ENCODE measurements around the gene WDR72. TPM values are rescaled to one million over a fixed set of nuclear protein-coding genes. Genes with fewer than 3 reads are reported as not detected.

The WDR72 gene
- total and polyA plus RNA-seq, 2 of the 8 experiments (the other 6 are each of a cell fraction or from before 2014, with no cell fraction given): 1.2 to 1.9 TPM

- no peaks in the 10 kb centered on the region for H3K27me3 ChIP-seq (replicated peaks in 1 of 4; ENCODE audit: control insufficient read depth in 3 of 4, extremely low read depth in 1 of 4, insufficient read depth in 3 of 4, low read length in 3 of 4)
- H3K4ac ChIP-seq (replicated peaks; ENCODE audit: insufficient read length, low read depth, low read length): no peak overlapping the region
- no peak overlapping the region for H2BK12ac ChIP-seq (ENCODE audit: low read depth, low read length)
- no peak overlapping the region for H3K56ac ChIP-seq (replicated peaks; ENCODE audit: insufficient read length, low read depth, low read length)
- DNase-seq (ENCODE audit: low read depth in 1 of 2, low spot score in 2 of 2): no peak
- ChIA-PET CTCF (ENCODE audit: partially characterized antibody) (interaction anchor here (0.6 to 1.4 kb wide), 7 partner anchors 20 to 1272 kb away, joined by 3 to 4 read pairs (median 3); no protein-coding TSS in a partner anchor), POLR2A (ENCODE audit: partially characterized antibody) (no interaction called here)
- H2BK15ac ChIP-seq (ENCODE audit: low read length): no peak overlapping the region
- no peak for TF ChIP-seq EGR1 (IDR thresholded peaks at IDR 0.05; ENCODE audit: borderline replicate concordance, low read depth, low read length)
- no peak for TF ChIP-seq EP300 (IDR thresholded peaks at IDR 0.05; ENCODE audit: borderline replicate concordance in 1 of 2, low read depth in 2 of 2, low read length in 2 of 2)
- TF ChIP-seq CBX8 (IDR thresholded peaks at IDR 0.05; ENCODE audit: borderline replicate concordance, low read depth, low read length): no peak
- no peak for TF ChIP-seq YY1 (IDR thresholded peaks at IDR 0.05; ENCODE audit: low read depth, low read length)
- TF ChIP-seq JUN (IDR thresholded peaks at IDR 0.05; ENCODE audit: low read depth, low read length): no peak
- TF ChIP-seq RFX5 (IDR thresholded peaks at IDR 0.05; ENCODE audit: borderline replicate concordance, low read depth, low read length): no peak
- no peak for TF ChIP-seq CREB1 (IDR thresholded peaks at IDR 0.05)
- no peak for TF ChIP-seq TAF1 (IDR thresholded peaks at IDR 0.05; ENCODE audit: low read depth, low read length)
- TF ChIP-seq SUZ12 (IDR thresholded peaks at IDR 0.05; ENCODE audit: low read length): no peak
- 75% methylated on average over 1 of the region's 1 CpG; no CpG with 5 or more reads in 1 of the 2 experiments for WGBS, 2 experiments (ENCODE audit: extremely low coverage in 1 of 2, insufficient coverage in 1 of 2, insufficient read length in 1 of 2, insufficient replicate concordance in 2 of 2, low coverage in 1 of 2, low lambda C conversion rate in 2 of 2, missing lambda C conversion rate in 1 of 2)
- H4K20me1 ChIP-seq (replicated peaks in 1 of 2; ENCODE audit: control insufficient read depth in 1 of 2, insufficient read depth in 2 of 2, low read length in 2 of 2): no peaks in the 10 kb centered on the region
- no peak overlapping the region for H4K5ac ChIP-seq (ENCODE audit: insufficient read length, low read depth, low read length)
- FAIRE-seq: no peak
- H3K27ac ChIP-seq (ENCODE audit: low read depth, low read length): no peak overlapping the region
- no peaks in the 10 kb centered on the region for H3K36me3 ChIP-seq (ENCODE audit: control insufficient read depth in 2 of 4, insufficient read depth in 4 of 4, low read length in 3 of 4)
- no peak overlapping the region for H4K91ac ChIP-seq (replicated peaks; ENCODE audit: insufficient read length, low read length)
- no peak overlapping the region for H3K18ac ChIP-seq (ENCODE audit: extremely low read depth, low read length)
- no peak overlapping the region for H2BK120ac ChIP-seq (replicated peaks; ENCODE audit: low read depth, low read length)
- H4K8ac ChIP-seq (ENCODE audit: extremely low read depth, insufficient read depth, low read length): no peak overlapping the region
- no peak overlapping the region for H2BK20ac ChIP-seq (ENCODE audit: low read length)
- no peak overlapping the region for H3K9ac ChIP-seq (replicated peaks in 1 of 4; ENCODE audit: extremely low read depth in 1 of 4, low read depth in 3 of 4, low read length in 3 of 4)
- H2AFZ ChIP-seq (ENCODE audit: low read length): no peak overlapping the region
- no peaks in the 10 kb centered on the region for H3K79me1 ChIP-seq (ENCODE audit: low read depth, low read length)
- no peak overlapping the region for H3K23ac ChIP-seq (ENCODE audit: insufficient read length)
- no peak overlapping the region for H2BK5ac ChIP-seq (ENCODE audit: low read depth, low read length)
- no peaks in the 10 kb centered on the region for H3K4me1 ChIP-seq (replicated peaks in 1 of 4; ENCODE audit: control insufficient read depth in 3 of 4, insufficient read depth in 4 of 4, low read length in 3 of 4)
- H2AK5ac ChIP-seq (ENCODE audit: low read depth, low read length): no peak overlapping the region
- no peak overlapping the region for H3K14ac ChIP-seq (ENCODE audit: insufficient read length)
- H3K79me2 ChIP-seq (ENCODE audit: control insufficient read depth in 1 of 2, insufficient read depth in 2 of 2, low read length in 2 of 2): no peaks in the 10 kb centered on the region
- no peak overlapping the region for H3K4me2 ChIP-seq (ENCODE audit: insufficient read depth in 1 of 2, low read depth in 2 of 2, low read length in 2 of 2)
- no peaks in the 10 kb centered on the region for H3K9me3 ChIP-seq (ENCODE audit: insufficient read depth in 2 of 2, low read depth in 1 of 2, low read length in 1 of 2)
- H3K23me2 ChIP-seq (ENCODE audit: low read depth, low read length): no peaks in the 10 kb centered on the region
- H3K4me3 ChIP-seq (ENCODE audit: extremely low read depth in 1 of 4, insufficient read depth in 2 of 4, low read depth in 3 of 4, low read length in 4 of 4): no peak overlapping the region
These were observed 11.9 kb downstream of the WDR72 start for GRCh38 chr15:53747501-53748068.
